Vagina (tissue), 2 donors: ENCODE results near the gene SNU13. TPM values are rescaled to one million over a fixed set of nuclear protein-coding genes. Genes with fewer than 3 reads are reported as not detected.

Experiments
- DNase-seq, 2 donors: peaks; one replicate each; pipeline ENCODE4 v3.0.0-alpha.2; 2017; ENCODE audit errors: extremely low spot score in 2 of 2
- H3K27ac ChIP-seq: fragments of 200-600 bp; sonication (generic); one replicate; pipeline ENCODE4 v1.5.1; 2019
- H3K27me3 ChIP-seq: fragments of 200-600 bp; sonication (generic); one replicate; pipeline ENCODE4 v1.5.1; 2019
- H3K36me3 ChIP-seq, 2 donors: fragments of 200-600 bp; sonication (generic); one replicate each; pipeline ENCODE4 v1.5.1; 2017 to 2019
- H3K4me1 ChIP-seq: fragments of 200-600 bp; sonication (generic); one replicate; pipeline ENCODE4 v1.5.1; 2019
- H3K4me3 ChIP-seq, 2 donors: fragments of 200-600 bp; sonication (generic); 1 replicate in 1 of 2; 2 replicates in 1 of 2; pipeline ENCODE4 v1.5.1; 2016 to 2019
- H3K9me3 ChIP-seq: fragments of 200-600 bp; sonication (generic); one replicate; pipeline ENCODE4 v1.5.1; 2019
- POLR2A ChIP-seq, 2 donors: fragments of 450-650 bp; IDR thresholded peaks; one replicate each; pipeline ENCODE4 v1.6.1; 2017; ENCODE audit warnings: antibody characterized with exemption in 2 of 2, mild to moderate bottlenecking in 2 of 2, moderate library complexity in 2 of 2
- POLR2AphosphoS5 ChIP-seq, 2 donors: sonication (generic); formaldehyde crosslinking; IDR thresholded peaks; one replicate each; pipeline ENCODE4 v1.9.0; 2017; ENCODE audit warnings: antibody characterized with exemption in 2 of 2, mild to moderate bottlenecking in 2 of 2, low read depth in 1 of 2; ENCODE audit not compliant: insufficient read depth in 1 of 2
- intact Hi-C: fragments of 100-400 bp; cut with DNase I; formaldehyde crosslinking; loops from one replicate; pipeline ENCODE4 v1.15.1; 2023
- total RNA-seq: library from RNA; depleted of rRNA; stranded (reverse); fragments of >200 nt; gene quantifications from one replicate; pipeline ENCODE4 v1.2.3, GENCODE V29; 2016
- TF ChIP-seq, protein P1 (sequence below), 3 experiments: fragments of 450-650 bp in 2 of 3; fragments of 200-600 bp in 1 of 3; sonication (generic) in 1 of 3; IDR thresholded peaks; one replicate each; pipeline ENCODE4 v1.5.1; 2017 to 2019; ENCODE audit warnings: antibody characterized with exemption in 3 of 3, mild to moderate bottlenecking in 2 of 3, moderate library complexity in 2 of 3

Gene SNU13
- total RNA-seq, 1 donor from 2014 or later, result 113 TPM

DNA sequence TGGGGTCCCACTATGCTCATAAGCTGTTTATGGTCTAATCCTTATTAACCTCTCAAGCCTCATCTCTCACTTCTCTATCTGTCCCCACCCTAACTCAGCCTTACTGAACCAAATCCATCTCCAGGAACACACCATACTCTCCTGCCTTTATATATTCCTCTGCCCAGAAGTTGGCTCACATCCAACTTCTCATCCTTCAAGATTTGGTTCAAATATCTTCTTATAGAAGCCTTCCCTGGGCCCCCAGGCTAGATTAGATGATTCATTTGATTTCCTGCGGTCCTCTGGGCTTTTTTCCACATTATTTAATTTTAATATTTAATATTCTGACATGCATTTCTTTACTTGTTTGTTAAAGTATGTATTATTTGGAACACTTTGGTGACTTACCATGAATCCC, 33.8 kb upstream of the SNU13 start:
- no peaks in the 10 kb centered on the region for H3K9me3 ChIP-seq
- H3K4me1 ChIP-seq, result no peaks in the 10 kb centered on the region
- H3K4me3 ChIP-seq, result no peak overlapping the region
- H3K36me3 ChIP-seq, result no peaks in the 10 kb centered on the region
- no peaks in the 10 kb centered on the region for H3K27me3 ChIP-seq
- H3K27ac ChIP-seq, result no peak overlapping the region
- intact Hi-C loops, result no loop called here
- no peak for DNase-seq
- TF ChIP-seq POLR2AphosphoS5 (IDR thresholded peaks at IDR 0.05; ENCODE audit: insufficient read depth in 1 of 2, low read depth in 1 of 2), result no peak
- no peak for TF ChIP-seq POLR2A (IDR thresholded peaks at IDR 0.05)
- TF ChIP-seq, protein P1, sequence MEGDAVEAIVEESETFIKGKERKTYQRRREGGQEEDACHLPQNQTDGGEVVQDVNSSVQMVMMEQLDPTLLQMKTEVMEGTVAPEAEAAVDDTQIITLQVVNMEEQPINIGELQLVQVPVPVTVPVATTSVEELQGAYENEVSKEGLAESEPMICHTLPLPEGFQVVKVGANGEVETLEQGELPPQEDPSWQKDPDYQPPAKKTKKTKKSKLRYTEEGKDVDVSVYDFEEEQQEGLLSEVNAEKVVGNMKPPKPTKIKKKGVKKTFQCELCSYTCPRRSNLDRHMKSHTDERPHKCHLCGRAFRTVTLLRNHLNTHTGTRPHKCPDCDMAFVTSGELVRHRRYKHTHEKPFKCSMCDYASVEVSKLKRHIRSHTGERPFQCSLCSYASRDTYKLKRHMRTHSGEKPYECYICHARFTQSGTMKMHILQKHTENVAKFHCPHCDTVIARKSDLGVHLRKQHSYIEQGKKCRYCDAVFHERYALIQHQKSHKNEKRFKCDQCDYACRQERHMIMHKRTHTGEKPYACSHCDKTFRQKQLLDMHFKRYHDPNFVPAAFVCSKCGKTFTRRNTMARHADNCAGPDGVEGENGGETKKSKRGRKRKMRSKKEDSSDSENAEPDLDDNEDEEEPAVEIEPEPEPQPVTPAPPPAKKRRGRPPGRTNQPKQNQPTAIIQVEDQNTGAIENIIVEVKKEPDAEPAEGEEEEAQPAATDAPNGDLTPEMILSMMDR (IDR thresholded peaks at IDR 0.05), result no peak

DNA sequence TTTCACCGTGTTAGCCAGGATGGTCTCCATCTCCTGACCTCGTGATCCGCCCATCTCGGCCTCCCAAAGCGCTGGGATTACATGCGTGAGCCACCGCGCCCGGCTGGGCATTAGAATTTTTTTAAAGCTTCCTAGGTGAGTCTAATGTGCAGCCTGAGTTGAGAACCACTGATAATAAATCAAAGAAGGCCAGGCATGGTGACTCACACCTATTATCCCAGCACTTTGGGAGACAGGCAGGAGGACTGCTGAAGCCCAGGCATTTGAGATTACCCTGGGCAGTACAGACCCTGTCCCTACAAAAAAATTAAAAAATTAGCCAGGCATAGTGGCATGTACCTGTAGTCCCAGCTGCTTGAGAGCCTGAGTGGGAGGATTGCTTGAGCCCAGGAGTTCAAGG, 24.3 kb upstream of the SNU13 start:
- no peaks in the 10 kb centered on the region for H3K36me3 ChIP-seq
- TF ChIP-seq, protein P1 (IDR thresholded peaks at IDR 0.05), result no peak
- TF ChIP-seq POLR2A (IDR thresholded peaks at IDR 0.05) (no peak), POLR2AphosphoS5 (IDR thresholded peaks at IDR 0.05; ENCODE audit: insufficient read depth in 1 of 2, low read depth in 1 of 2) (no peak)
- no peaks in the 10 kb centered on the region for H3K27me3 ChIP-seq
- no peak overlapping the region for H3K27ac ChIP-seq
- H3K9me3 ChIP-seq, result no peaks in the 10 kb centered on the region
- no peaks in the 10 kb centered on the region for H3K4me1 ChIP-seq
- no peak overlapping the region for H3K4me3 ChIP-seq
- intact Hi-C loops, result no loop called here
- DNase-seq, result no peak

DNA sequence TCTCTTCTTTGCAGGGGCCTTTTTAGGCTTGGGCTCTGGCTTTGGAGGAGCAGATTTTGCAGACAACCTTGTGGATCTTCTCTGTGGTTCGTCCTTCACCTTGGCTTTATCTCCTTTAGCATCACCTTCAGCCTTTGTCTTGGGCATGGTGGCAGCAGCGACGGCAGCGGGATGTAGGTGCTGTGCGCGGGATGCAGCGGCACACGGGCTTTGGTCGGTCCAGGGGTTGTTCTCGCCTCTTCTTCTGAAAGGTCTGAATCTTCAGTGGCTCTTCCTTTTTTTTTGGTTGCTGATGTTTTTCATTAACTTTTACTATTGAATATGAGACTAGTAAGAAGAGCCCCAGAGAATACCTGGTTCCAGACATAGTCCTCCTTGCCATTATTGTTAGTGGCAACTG, 20.7 kb upstream of the SNU13 start:
- H3K4me3 ChIP-seq, result no peak overlapping the region
- no peaks in the 10 kb centered on the region for H3K4me1 ChIP-seq
- DNase-seq, result no peak
- H3K27me3 ChIP-seq, result no peaks in the 10 kb centered on the region
- H3K27ac ChIP-seq, result no peak overlapping the region
- H3K9me3 ChIP-seq, result no peaks in the 10 kb centered on the region
- H3K36me3 ChIP-seq, result no peaks in the 10 kb centered on the region
- TF ChIP-seq POLR2AphosphoS5 (IDR thresholded peaks at IDR 0.05; ENCODE audit: insufficient read depth in 1 of 2, low read depth in 1 of 2) (no peak), POLR2A (IDR thresholded peaks at IDR 0.05) (no peak)
- TF ChIP-seq, protein P1 (IDR thresholded peaks at IDR 0.05), result no peak
- intact Hi-C loops, result no loop called here

DNA sequence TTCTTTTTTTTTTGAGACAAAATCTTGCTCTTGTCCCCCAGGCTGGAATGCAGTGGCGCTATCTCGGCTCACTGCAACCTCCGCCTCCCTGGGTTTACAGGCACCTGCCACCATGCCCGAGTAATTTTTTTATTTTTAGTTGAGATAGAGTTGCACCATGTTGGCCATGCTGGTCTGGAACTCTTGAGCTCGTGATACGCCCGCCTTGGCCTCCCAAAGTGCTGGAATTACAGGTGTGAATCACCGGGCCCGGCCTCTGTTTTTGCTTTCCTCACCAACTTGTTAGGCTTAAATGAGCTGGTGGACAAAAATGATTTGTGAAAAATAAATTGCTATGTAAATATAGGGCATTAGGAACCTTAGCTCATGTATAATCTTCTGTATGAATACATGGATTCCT, 14.1 kb upstream of the SNU13 start:
- H3K36me3 ChIP-seq, result no peaks in the 10 kb centered on the region
- no peak for DNase-seq

DNA sequence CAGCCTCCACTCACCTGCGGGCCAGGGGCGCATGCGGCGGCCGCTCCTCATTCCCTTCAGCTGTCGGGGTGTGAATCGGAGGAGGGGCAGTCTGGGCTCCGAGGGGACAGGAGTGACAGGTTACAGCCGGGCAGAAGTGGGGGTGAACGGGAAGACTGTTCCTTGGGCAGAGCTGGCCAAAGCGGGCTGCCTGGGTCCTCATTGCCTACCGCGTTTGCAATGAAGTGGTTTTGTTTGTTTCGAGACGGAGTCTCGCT, 11.4 kb upstream of the SNU13 start:
- Histone ChIP-seq H3K4me3 (no peak overlapping the region), H3K9me3 (no peaks in the 10 kb centered on the region), H3K27me3 (no peaks in the 10 kb centered on the region), H3K36me3 (no peaks in the 10 kb centered on the region), H3K4me1 (peaks cover 19% of the 10 kb centered on the region), H3K27ac (no peak overlapping the region)
- DNase-seq, result no peak
- intact Hi-C loops, result no loop called here
- no peak for TF ChIP-seq POLR2AphosphoS5 (IDR thresholded peaks at IDR 0.05; ENCODE audit: insufficient read depth in 1 of 2, low read depth in 1 of 2)
- TF ChIP-seq, protein P1 (IDR thresholded peaks at IDR 0.05), result no peak
- no peak for TF ChIP-seq POLR2A (IDR thresholded peaks at IDR 0.05)

More for the DNA sequence above, 14.1 kb upstream of the SNU13 start:
- intact Hi-C loops, result no loop called here
- Histone ChIP-seq H3K4me1 (peaks cover 8% of the 10 kb centered on the region), H3K4me3 (no peak overlapping the region), H3K27ac (no peak overlapping the region), H3K9me3 (no peaks in the 10 kb centered on the region), H3K27me3 (no peaks in the 10 kb centered on the region)
- TF ChIP-seq, protein P1 (IDR thresholded peaks at IDR 0.05), result no peak
- TF ChIP-seq POLR2AphosphoS5 (IDR thresholded peaks at IDR 0.05; ENCODE audit: insufficient read depth in 1 of 2, low read depth in 1 of 2) (no peak), POLR2A (IDR thresholded peaks at IDR 0.05) (no peak)
